ENCODE data around the gene SLC12A5.

Gene SLC12A5

DNA sequence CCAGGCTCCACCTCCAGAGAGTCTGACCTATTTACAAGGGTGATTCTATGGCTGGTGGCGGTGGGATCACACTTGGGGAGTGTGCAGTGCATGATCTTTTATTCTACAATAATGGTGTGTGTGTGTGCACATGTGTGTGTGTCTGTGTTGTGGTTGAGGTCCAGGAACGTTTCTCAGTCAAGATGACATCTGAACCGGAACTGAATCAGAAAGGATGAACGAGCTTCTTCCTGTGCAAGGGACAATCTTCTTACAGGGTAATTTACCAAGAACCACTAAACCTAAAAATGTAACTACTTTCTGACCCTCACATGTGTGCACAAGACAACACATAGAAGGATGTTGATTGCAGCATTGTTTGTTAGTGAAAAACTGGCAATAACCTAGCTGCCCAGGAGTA is 11.7 kb upstream of the SLC12A5 start:
- H3K4me2 ChIP-seq (ENCODE audit: low read depth, low read length) = no peak overlapping the region
- H3K4me3 ChIP-seq (ENCODE audit: low read length) = no peak overlapping the region
- H4K20me1 ChIP-seq (ENCODE audit: insufficient read depth, low read length) = no peaks in the 10 kb centered on the region
- H3K9me3 ChIP-seq (replicated peaks; ENCODE audit: insufficient read depth, low read length) = no peaks in the 10 kb centered on the region
- TF ChIP-seq, protein P1, sequence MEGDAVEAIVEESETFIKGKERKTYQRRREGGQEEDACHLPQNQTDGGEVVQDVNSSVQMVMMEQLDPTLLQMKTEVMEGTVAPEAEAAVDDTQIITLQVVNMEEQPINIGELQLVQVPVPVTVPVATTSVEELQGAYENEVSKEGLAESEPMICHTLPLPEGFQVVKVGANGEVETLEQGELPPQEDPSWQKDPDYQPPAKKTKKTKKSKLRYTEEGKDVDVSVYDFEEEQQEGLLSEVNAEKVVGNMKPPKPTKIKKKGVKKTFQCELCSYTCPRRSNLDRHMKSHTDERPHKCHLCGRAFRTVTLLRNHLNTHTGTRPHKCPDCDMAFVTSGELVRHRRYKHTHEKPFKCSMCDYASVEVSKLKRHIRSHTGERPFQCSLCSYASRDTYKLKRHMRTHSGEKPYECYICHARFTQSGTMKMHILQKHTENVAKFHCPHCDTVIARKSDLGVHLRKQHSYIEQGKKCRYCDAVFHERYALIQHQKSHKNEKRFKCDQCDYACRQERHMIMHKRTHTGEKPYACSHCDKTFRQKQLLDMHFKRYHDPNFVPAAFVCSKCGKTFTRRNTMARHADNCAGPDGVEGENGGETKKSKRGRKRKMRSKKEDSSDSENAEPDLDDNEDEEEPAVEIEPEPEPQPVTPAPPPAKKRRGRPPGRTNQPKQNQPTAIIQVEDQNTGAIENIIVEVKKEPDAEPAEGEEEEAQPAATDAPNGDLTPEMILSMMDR (IDR thresholded peaks at IDR 0.05; ENCODE audit: low read length) = no peak
- no peak overlapping the region for H2AFZ ChIP-seq (ENCODE audit: low read length)
- no peaks in the 10 kb centered on the region for H3K9me2 ChIP-seq (replicated peaks; ENCODE audit: insufficient read depth, low read length)
- no peak overlapping the region for H3K9ac ChIP-seq (ENCODE audit: low read length)
- H3K4me1 ChIP-seq (ENCODE audit: low read length) = peaks cover 10% of the 10 kb centered on the region; the same call in 1 of the 2 replicates
- no peaks in the 10 kb centered on the region for H3K36me3 ChIP-seq (replicated peaks; ENCODE audit: insufficient read depth, low read length)
- H3K79me2 ChIP-seq (ENCODE audit: low read length) = no peaks in the 10 kb centered on the region
- DNase-seq = no peak
- peaks cover 28% of the 10 kb centered on the region for H3K27me3 ChIP-seq (replicated peaks; ENCODE audit: insufficient read depth, low read length)
- H3F3A ChIP-seq (ENCODE audit: insufficient read depth, low read length) = no peaks in the 10 kb centered on the region
- H3K27ac ChIP-seq (ENCODE audit: low read length) = no peak overlapping the region

DNA sequence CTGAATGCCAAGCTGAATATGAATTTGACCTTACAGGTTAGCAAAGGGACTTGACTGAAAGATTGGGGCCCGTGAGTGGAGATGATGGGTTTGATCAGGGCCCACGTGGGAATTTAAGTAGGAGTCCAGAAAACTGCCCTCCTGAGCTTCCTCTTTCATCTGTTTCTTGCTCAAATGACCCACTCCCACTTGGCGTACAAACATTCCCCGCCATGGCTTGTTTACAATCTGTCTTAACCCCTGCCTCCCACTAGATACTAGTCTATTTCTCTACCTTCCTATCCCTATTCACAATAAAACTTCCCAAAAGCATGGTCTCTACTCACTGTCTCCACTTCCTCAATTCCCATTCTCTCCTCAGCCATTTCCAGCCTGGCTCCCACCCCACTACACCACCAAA is 10.9 kb upstream of the SLC12A5 start:
- Histone ChIP-seq H3F3A (ENCODE audit: insufficient read depth, low read length) (no peaks in the 10 kb centered on the region), H3K79me2 (ENCODE audit: low read length) (no peaks in the 10 kb centered on the region), H4K20me1 (ENCODE audit: insufficient read depth, low read length) (no peaks in the 10 kb centered on the region), H3K27me3 (replicated peaks; ENCODE audit: insufficient read depth, low read length) (peaks cover 20% of the 10 kb centered on the region; the same call in 1 of the 2 replicates), H3K36me3 (replicated peaks; ENCODE audit: insufficient read depth, low read length) (no peaks in the 10 kb centered on the region), H3K9me2 (replicated peaks; ENCODE audit: insufficient read depth, low read length) (no peaks in the 10 kb centered on the region), H3K4me3 (ENCODE audit: low read length) (no peak overlapping the region), H3K27ac (ENCODE audit: low read length) (no peak overlapping the region), H2AFZ (ENCODE audit: low read length) (no peak overlapping the region), H3K9ac (ENCODE audit: low read length) (no peak overlapping the region), H3K4me2 (ENCODE audit: low read depth, low read length) (no peak overlapping the region), H3K9me3 (replicated peaks; ENCODE audit: insufficient read depth, low read length) (no peaks in the 10 kb centered on the region), H3K4me1 (ENCODE audit: low read length) (peaks cover 10% of the 10 kb centered on the region; the same call in 1 of the 2 replicates)
- no peak for DNase-seq
- TF ChIP-seq EZH2phosphoT487 (IDR thresholded peaks at IDR 0.05; ENCODE audit: low read length) (no peak), EZH2 (optimal IDR thresholded peaks at IDR 0.05; ENCODE audit: low read depth, low read length) (no peak)
- TF ChIP-seq, protein P1 (IDR thresholded peaks at IDR 0.05; ENCODE audit: low read length) = no peak

- H2AFZ ChIP-seq (ENCODE audit: low read length) = no peak overlapping the region
- H3K79me2 ChIP-seq (ENCODE audit: low read length) = no peaks in the 10 kb centered on the region
- H3K4me3 ChIP-seq (ENCODE audit: low read length) = no peak overlapping the region
- no peak overlapping the region for H3K4me2 ChIP-seq (ENCODE audit: low read depth, low read length)
- no peaks in the 10 kb centered on the region for H3F3A ChIP-seq (ENCODE audit: insufficient read depth, low read length)
- no peaks in the 10 kb centered on the region for H3K9me3 ChIP-seq (replicated peaks; ENCODE audit: insufficient read depth, low read length)
- H4K20me1 ChIP-seq (ENCODE audit: insufficient read depth, low read length) = no peaks in the 10 kb centered on the region
- DNase-seq = no peak
- peaks cover 20% of the 10 kb centered on the region; the same call in 1 of the 2 replicates for H3K27me3 ChIP-seq (replicated peaks; ENCODE audit: insufficient read depth, low read length)
- no peaks in the 10 kb centered on the region for H3K9me2 ChIP-seq (replicated peaks; ENCODE audit: insufficient read depth, low read length)
- H3K27ac ChIP-seq (ENCODE audit: low read length) = no peak overlapping the region
- H3K9ac ChIP-seq (ENCODE audit: low read length) = no peak overlapping the region
- H3K4me1 ChIP-seq (ENCODE audit: low read length) = peaks cover 9% of the 10 kb centered on the region; the same call in 1 of the 2 replicates
- TF ChIP-seq, protein P1 (IDR thresholded peaks at IDR 0.05; ENCODE audit: low read length) = no peak
- TF ChIP-seq EZH2phosphoT487 (IDR thresholded peaks at IDR 0.05; ENCODE audit: low read length) (no peak), EZH2 (optimal IDR thresholded peaks at IDR 0.05; ENCODE audit: low read depth, low read length) (no peak)
- H3K36me3 ChIP-seq (replicated peaks; ENCODE audit: insufficient read depth, low read length) = no peaks in the 10 kb centered on the region
Measured at GRCh38 chr20:46018611-46019010, 10.4 kb upstream of the SLC12A5 start.
